Measurements from ENCODE around the gene LTN1. TPM values are rescaled to one million over a fixed set of nuclear protein-coding genes. Genes with fewer than 3 reads are reported as not detected.
"Not testable (repeated sequence)": the region's sequence is repeated elsewhere in the genome, so short reads cannot be mapped to it uniquely, and the experiment has no call there.

The LTN1 gene
- total RNA-seq, 1 donor from 2014 or later = 21.9 TPM

- intact Hi-C loops (cut with DNase I) = no loop called here
- H3K4me1 ChIP-seq = no peaks in the 10 kb centered on the region
- TF ChIP-seq POLR2A (IDR thresholded peaks at IDR 0.05) = no peak
- TF ChIP-seq POLR2AphosphoS5 (IDR thresholded peaks at IDR 0.05; ENCODE audit: insufficient read depth in 1 of 2, low read depth in 1 of 2) = no peak
- TF ChIP-seq CTCF (IDR thresholded peaks at IDR 0.05) = no peak
- H3K36me3 ChIP-seq = peaks cover 0 to 34% of the 10 kb centered on the region in 2 donors
- H3K4me3 ChIP-seq = no peak overlapping the region
- no peaks in the 10 kb centered on the region for H3K27me3 ChIP-seq
- H3K9me3 ChIP-seq = no peaks in the 10 kb centered on the region
- H3K27ac ChIP-seq = no peak overlapping the region
- DNase-seq (ENCODE audit: extremely low spot score in 2 of 2) = no peak
Observed at GRCh38 chr21:28932717-28933116, 60.0 kb downstream of the LTN1 start.

GRCh38 chr21:28931708-28932372 lies 60.8 kb downstream of the LTN1 start:
- H3K4me1 ChIP-seq; intact Hi-C loops (cut with DNase I); H3K9me3 ChIP-seq; H3K4me3 ChIP-seq; H3K27ac ChIP-seq; DNase-seq (ENCODE audit: extremely low spot score in 2 of 2); H3K27me3 ChIP-seq: not testable (repeated sequence)
- peaks cover 0 to 34% of the 10 kb centered on the region in 2 donors for H3K36me3 ChIP-seq

- H3K27ac ChIP-seq = no peak overlapping the region
- intact Hi-C loops (cut with DNase I) = no loop called here
- no peaks in the 10 kb centered on the region for H3K9me3 ChIP-seq
- TF ChIP-seq POLR2A (IDR thresholded peaks at IDR 0.05) = no peak
- no peak for TF ChIP-seq POLR2AphosphoS5 (IDR thresholded peaks at IDR 0.05; ENCODE audit: insufficient read depth in 1 of 2, low read depth in 1 of 2)
- no peak for TF ChIP-seq CTCF (IDR thresholded peaks at IDR 0.05)
- no peak for DNase-seq (ENCODE audit: extremely low spot score in 2 of 2)
- no peak overlapping the region for H3K4me3 ChIP-seq
- no peaks in the 10 kb centered on the region for H3K27me3 ChIP-seq
- H3K4me1 ChIP-seq = no peaks in the 10 kb centered on the region
- peaks cover 0 to 22% of the 10 kb centered on the region in 2 donors for H3K36me3 ChIP-seq
Observed at GRCh38 chr21:28928578-28929420, 63.9 kb downstream of the LTN1 start.

GRCh38 chr21:28927130-28927529 lies 65.5 kb downstream of the LTN1 start:
- no peak overlapping the region for H3K27ac ChIP-seq
- no peaks in the 10 kb centered on the region for H3K4me1 ChIP-seq
- H3K4me3 ChIP-seq = no peak overlapping the region
- no peaks in the 10 kb centered on the region for H3K27me3 ChIP-seq
- peaks cover 0 to 19% of the 10 kb centered on the region in 2 donors for H3K36me3 ChIP-seq
- intact Hi-C loops (cut with DNase I) = no loop called here
- DNase-seq (ENCODE audit: extremely low spot score in 2 of 2) = no peak
- H3K9me3 ChIP-seq = no peaks in the 10 kb centered on the region
- TF ChIP-seq CTCF (IDR thresholded peaks at IDR 0.05) (no peak), POLR2AphosphoS5 (IDR thresholded peaks at IDR 0.05; ENCODE audit: insufficient read depth in 1 of 2, low read depth in 1 of 2) (no peak), POLR2A (IDR thresholded peaks at IDR 0.05) (no peak)

GRCh38 chr21:28923439-28923975 lies 69.2 kb downstream of the LTN1 start:
- Histone ChIP-seq H3K27me3 (no peaks in the 10 kb centered on the region), H3K27ac (no peak overlapping the region), H3K4me3 (no peak overlapping the region), H3K9me3 (no peaks in the 10 kb centered on the region), H3K36me3 (peaks cover 0 to 3% of the 10 kb centered on the region in 2 donors), H3K4me1 (no peaks in the 10 kb centered on the region)
- intact Hi-C loops (cut with DNase I) = no loop called here
- DNase-seq (ENCODE audit: extremely low spot score in 2 of 2) = no peak
- TF ChIP-seq POLR2A (IDR thresholded peaks at IDR 0.05) = no peak
- no peak for TF ChIP-seq CTCF (IDR thresholded peaks at IDR 0.05)
- TF ChIP-seq POLR2AphosphoS5 (IDR thresholded peaks at IDR 0.05; ENCODE audit: insufficient read depth in 1 of 2, low read depth in 1 of 2) = no peak
